H1 (cell line): ENCODE results near the gene RASGRF1. TPM values are rescaled to one million over a fixed set of nuclear protein-coding genes. Genes with fewer than 3 reads are reported as not detected.

Experiments used
- BACH1 ChIP-seq: IDR thresholded peaks from 2 replicates; pipeline ENCODE4 v1.6.1; 2012; ENCODE audit warnings: low read length, improper control_type of control experiment
- CHD1 ChIP-seq: IDR thresholded peaks from 2 replicates; pipeline ENCODE4 v1.6.1; 2012; ENCODE audit warnings: low read depth, low read length, improper control_type of control experiment
- FOSL1 ChIP-seq: IDR thresholded peaks from 2 replicates; pipeline ENCODE4 v1.6.1; 2011; ENCODE audit warnings: mild to moderate bottlenecking, low read depth, low read length, moderate library complexity; ENCODE audit not compliant: insufficient read depth
- NANOG ChIP-seq: IDR thresholded peaks from 2 replicates; pipeline ENCODE4 v1.6.1; 2011; ENCODE audit warnings: low read length, low read depth, mild to moderate bottlenecking, inconsistent platforms; ENCODE audit not compliant: insufficient read depth, poor library complexity, severe bottlenecking
- SP4 ChIP-seq: IDR thresholded peaks from 2 replicates; pipeline ENCODE4 v1.6.1; 2012; ENCODE audit warnings: low read length, inconsistent platforms
- SUZ12 ChIP-seq: fragments of 200-600 bp; sonication (generic); IDR thresholded peaks from 2 replicates; pipeline ENCODE4 v1.6.1; 2012; ENCODE audit warnings: mild to moderate bottlenecking, inconsistent platforms, low read length, moderate library complexity, mixed read lengths
- TCF12 ChIP-seq: IDR thresholded peaks from 2 replicates; pipeline ENCODE4 v1.6.1; 2011; ENCODE audit warnings: low read depth, mild to moderate bottlenecking, low read length
- polyA plus RNA-seq, 7 experiments: library from polyadenylated mRNA; depleted of rRNA in 3 of 7; stranded (reverse) in 5 of 7; unstranded in 2 of 7; fragments of >200 nt in 5 of 7; fragments of 200-250 nt in 2 of 7; gene quantifications; 1 replicate in 5 of 7; 2 replicates in 1 of 7; 4 replicates in 1 of 7; pipeline versions ENCODE4 v1.2.1 to v1.2.3, GENCODE V29; 2011 to 2013; ENCODE audit warnings: missing spikeins in 2 of 7, mixed read lengths in 2 of 7
- total RNA-seq: library from RNA; stranded (reverse); fragmentation: NEBNext Ultra II Directional; extraction: Animal tissue kit (Norgen Biotek cat#: 25700); gene quantifications from 2 replicates; pipeline ENCODE4 v1.2.1, GENCODE V29; 2021
- TF ChIP-seq, protein P1 (sequence below): IDR thresholded peaks from 2 replicates; pipeline ENCODE4 v1.6.1; 2012; ENCODE audit warnings: inconsistent platforms

Gene RASGRF1
- total and polyA plus RNA-seq, 2 of the 8 experiments (the other 6 are each of a cell fraction or from before 2014, with no cell fraction given) = 0.42 to 0.67 TPM

DNA sequence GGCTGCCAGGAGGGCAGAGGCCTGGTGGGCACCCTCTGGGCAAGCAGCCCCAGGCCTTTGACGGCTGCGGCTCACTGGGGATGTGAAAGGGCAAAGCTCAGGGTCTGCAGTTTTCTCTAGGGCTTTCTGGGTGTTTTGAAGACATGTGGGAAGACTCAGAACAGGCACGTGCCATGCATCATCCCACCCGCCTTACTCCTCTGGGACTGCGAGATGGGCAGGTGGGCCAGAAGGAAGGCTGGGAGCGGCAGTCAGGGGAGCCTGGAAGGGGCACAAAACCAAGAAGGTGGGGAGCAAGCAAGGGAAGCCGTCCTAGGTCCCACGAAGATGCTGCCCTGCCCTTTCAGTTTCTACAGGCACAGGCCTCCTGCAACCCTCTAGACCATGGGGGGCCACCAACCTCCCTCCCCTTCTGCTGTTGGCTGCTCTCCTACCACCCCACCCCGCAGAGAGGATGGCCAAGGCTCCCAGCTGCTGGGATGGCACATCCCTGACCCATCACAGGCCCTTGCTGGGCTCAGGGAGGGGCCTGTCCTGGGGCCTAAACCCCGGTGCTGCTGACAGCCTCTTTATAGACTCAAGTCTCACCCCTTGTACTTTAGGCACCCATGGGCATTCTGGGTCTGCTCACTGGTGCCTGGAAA is 73.9 kb downstream of the RASGRF1 start (continued):
- TF ChIP-seq BACH1 (no peak), FOSL1 (no peak), SP4 (no peak), NANOG (no peak), TCF12 (no peak), SUZ12 (no peak), CHD1 (no peak)
- TF ChIP-seq, protein P1, sequence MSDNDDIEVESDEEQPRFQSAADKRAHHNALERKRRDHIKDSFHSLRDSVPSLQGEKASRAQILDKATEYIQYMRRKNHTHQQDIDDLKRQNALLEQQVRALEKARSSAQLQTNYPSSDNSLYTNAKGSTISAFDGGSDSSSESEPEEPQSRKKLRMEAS = no peak
